HepG2 (cell line): ENCODE data around the gene TRAF3. TPM values are rescaled to one million over a fixed set of nuclear protein-coding genes. Genes with fewer than 3 reads are reported as not detected.

Experiments
- ASH2L ChIP-seq: fragments of 300-600, 200-600 bp; sonication (generic); IDR thresholded peaks from 2 replicates; pipeline ENCODE4 v1.7.0; 2017; ENCODE audit warnings: low read depth, mild to moderate bottlenecking, moderate library complexity, mixed read lengths, low read length; ENCODE audit not compliant: insufficient read length
- HDAC2 ChIP-seq: sonication (generic); formaldehyde crosslinking; IDR thresholded peaks from 2 replicates; pipeline ENCODE4 v1.4.0; 2020; ENCODE audit warnings: missing genetic modification reagents
- NFIC ChIP-seq: IDR thresholded peaks from 2 replicates; pipeline ENCODE4 v1.6.1; 2012; ENCODE audit warnings: mild to moderate bottlenecking, low read length, inconsistent platforms
- SP5 ChIP-seq: IDR thresholded peaks from 2 replicates; pipeline ENCODE4 v1.6.1; 2016; ENCODE audit warnings: low read depth, borderline replicate concordance
- STAG1 ChIP-seq: sonication (generic); formaldehyde crosslinking; IDR thresholded peaks from 2 replicates; pipeline ENCODE4 v1.4.0; 2020; ENCODE audit warnings: missing genetic modification reagents
- SYNCRIP ChIP-seq: fragments of 200-400 bp; formaldehyde crosslinking; IDR thresholded peaks from 2 replicates; pipeline ENCODE4 v1.6.1; 2018; ENCODE audit warnings: mild to moderate bottlenecking, low read depth, low read length; ENCODE audit not compliant: insufficient read depth
- ZMYM3 ChIP-seq: sonication (generic); formaldehyde crosslinking; IDR thresholded peaks from 2 replicates; pipeline ENCODE4 v1.5.1; 2020; ENCODE audit warnings: mild to moderate bottlenecking, missing genetic modification reagents
- ZNF354B ChIP-seq: sonication (generic); formaldehyde crosslinking; IDR thresholded peaks from 2 replicates; pipeline ENCODE4 v1.8.0; 2022; ENCODE audit warnings: mild to moderate bottlenecking, missing genetic modification reagents
- ZNF382 ChIP-seq: sonication (generic); formaldehyde crosslinking; IDR thresholded peaks from 2 replicates; pipeline ENCODE4 v1.5.0; 2020; ENCODE audit warnings: missing genetic modification reagents, mild to moderate bottlenecking, borderline replicate concordance
- ZNF441 ChIP-seq: sonication (generic); formaldehyde crosslinking; IDR thresholded peaks from 2 replicates; pipeline ENCODE4 v1.7.0; 2021; ENCODE audit warnings: missing genetic modification reagents, borderline replicate concordance
- ZNF510 ChIP-seq: sonication (generic); formaldehyde crosslinking; IDR thresholded peaks from 2 replicates; pipeline ENCODE4 v1.4.0; 2020; ENCODE audit warnings: low read depth, mild to moderate bottlenecking, missing genetic modification reagents
- ZNF550 ChIP-seq: sonication (generic); formaldehyde crosslinking; IDR thresholded peaks from 2 replicates; pipeline ENCODE4 v1.4.0; 2020; ENCODE audit warnings: mild to moderate bottlenecking, missing genetic modification reagents, borderline replicate concordance
- ZNF773 ChIP-seq: sonication (generic); formaldehyde crosslinking; IDR thresholded peaks from 2 replicates; pipeline ENCODE4 v1.4.0; 2020; ENCODE audit warnings: missing genetic modification reagents, borderline replicate concordance
- ZNF792 ChIP-seq: IDR thresholded peaks from 2 replicates; pipeline ENCODE4 v1.6.1; 2016
- polyA plus RNA-seq, 8 experiments: library from polyadenylated mRNA; depleted of rRNA in 3 of 8; stranded (reverse) in 7 of 8; unstranded in 1 of 8; fragments of >200 nt; fragmentation: Illumina TruSeq in 4 of 8; extraction: Trizol in 4 of 8; gene quantifications; 2 replicates each; pipeline versions ENCODE4 v1.2.1 to v1.2.3, GENCODE V29; 2011 to 2016; ENCODE audit warnings: low read depth in 4 of 8, missing spikeins in 1 of 8, mixed read lengths in 1 of 8; ENCODE audit not compliant: insufficient read depth in 1 of 8
- total RNA-seq, 5 experiments: library from RNA; depleted of rRNA; stranded (reverse); fragments of >200 nt; fragmentation: Illumina TruSeq; extraction: Trizol; gene quantifications; 2 replicates each; pipeline ENCODE4 v1.2.3, GENCODE V29; 2016; ENCODE audit warnings: low read depth in 1 of 5
- TF ChIP-seq, protein P1 (sequence below): sonication (generic); formaldehyde crosslinking; IDR thresholded peaks from 2 replicates; pipeline ENCODE4 v1.4.0; 2020; ENCODE audit warnings: low read depth, mild to moderate bottlenecking, missing genetic modification reagents
- TF ChIP-seq, protein P2 (sequence below): IDR thresholded peaks from 2 replicates; pipeline ENCODE4 v1.6.1; 2016; ENCODE audit warnings: low read depth, missing genetic modification reagents, missing compliant biosample characterization
- TF ChIP-seq, protein P3 (sequence below): sonication (generic); formaldehyde crosslinking; conservative IDR thresholded peaks from 2 replicates; pipeline ENCODE4 v1.4.0; 2020; ENCODE audit warnings: missing genetic modification reagents
- TF ChIP-seq, protein P4 (sequence below): sonication (generic); formaldehyde crosslinking; IDR thresholded peaks from 2 replicates; pipeline ENCODE4 v1.4.0; 2020; ENCODE audit warnings: missing genetic modification reagents
- TF ChIP-seq, protein P5 (sequence below): sonication (generic); formaldehyde crosslinking; IDR thresholded peaks from 2 replicates; pipeline ENCODE4 v1.5.1; 2020; ENCODE audit warnings: missing genetic modification reagents, mild to moderate bottlenecking, borderline replicate concordance

TRAF3 gene
- total and polyA plus RNA-seq, 2 of the 13 experiments (the other 11 are each of a cell fraction or from before 2014, with no cell fraction given): 6.9 to 12.2 TPM

DNA sequence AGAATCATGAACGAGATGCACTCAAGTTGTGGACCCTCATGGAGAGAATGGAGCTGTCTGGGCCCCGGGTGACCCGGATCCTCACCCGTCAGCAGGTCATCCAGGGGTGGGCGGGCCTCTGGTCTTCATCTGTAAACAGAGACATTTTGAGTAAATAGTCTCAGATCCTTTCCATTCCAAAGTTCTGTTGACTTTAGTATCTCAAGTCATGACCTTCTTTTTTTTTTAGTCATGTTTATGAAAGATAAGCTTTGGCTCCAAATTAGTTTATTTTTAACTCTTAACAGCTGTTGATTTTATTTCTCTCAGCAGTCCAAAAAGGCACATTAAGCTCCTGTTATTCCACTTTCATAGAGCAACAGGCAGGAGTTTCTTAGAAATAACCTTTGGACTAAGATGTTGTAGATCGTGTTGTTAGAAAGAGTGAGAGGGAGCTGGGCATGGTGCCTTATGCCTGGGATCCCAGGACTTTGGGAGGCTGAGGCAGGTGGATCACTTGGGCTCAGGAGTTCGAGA lies 96.4 kb downstream of the TRAF3 start (continued):
- TF ChIP-seq, protein P1, sequence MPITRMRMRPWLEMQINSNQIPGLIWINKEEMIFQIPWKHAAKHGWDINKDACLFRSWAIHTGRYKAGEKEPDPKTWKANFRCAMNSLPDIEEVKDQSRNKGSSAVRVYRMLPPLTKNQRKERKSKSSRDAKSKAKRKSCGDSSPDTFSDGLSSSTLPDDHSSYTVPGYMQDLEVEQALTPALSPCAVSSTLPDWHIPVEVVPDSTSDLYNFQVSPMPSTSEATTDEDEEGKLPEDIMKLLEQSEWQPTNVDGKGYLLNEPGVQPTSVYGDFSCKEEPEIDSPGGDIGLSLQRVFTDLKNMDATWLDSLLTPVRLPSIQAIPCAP (CRISPR knock-in tag): no peak
- TF ChIP-seq, protein P2, sequence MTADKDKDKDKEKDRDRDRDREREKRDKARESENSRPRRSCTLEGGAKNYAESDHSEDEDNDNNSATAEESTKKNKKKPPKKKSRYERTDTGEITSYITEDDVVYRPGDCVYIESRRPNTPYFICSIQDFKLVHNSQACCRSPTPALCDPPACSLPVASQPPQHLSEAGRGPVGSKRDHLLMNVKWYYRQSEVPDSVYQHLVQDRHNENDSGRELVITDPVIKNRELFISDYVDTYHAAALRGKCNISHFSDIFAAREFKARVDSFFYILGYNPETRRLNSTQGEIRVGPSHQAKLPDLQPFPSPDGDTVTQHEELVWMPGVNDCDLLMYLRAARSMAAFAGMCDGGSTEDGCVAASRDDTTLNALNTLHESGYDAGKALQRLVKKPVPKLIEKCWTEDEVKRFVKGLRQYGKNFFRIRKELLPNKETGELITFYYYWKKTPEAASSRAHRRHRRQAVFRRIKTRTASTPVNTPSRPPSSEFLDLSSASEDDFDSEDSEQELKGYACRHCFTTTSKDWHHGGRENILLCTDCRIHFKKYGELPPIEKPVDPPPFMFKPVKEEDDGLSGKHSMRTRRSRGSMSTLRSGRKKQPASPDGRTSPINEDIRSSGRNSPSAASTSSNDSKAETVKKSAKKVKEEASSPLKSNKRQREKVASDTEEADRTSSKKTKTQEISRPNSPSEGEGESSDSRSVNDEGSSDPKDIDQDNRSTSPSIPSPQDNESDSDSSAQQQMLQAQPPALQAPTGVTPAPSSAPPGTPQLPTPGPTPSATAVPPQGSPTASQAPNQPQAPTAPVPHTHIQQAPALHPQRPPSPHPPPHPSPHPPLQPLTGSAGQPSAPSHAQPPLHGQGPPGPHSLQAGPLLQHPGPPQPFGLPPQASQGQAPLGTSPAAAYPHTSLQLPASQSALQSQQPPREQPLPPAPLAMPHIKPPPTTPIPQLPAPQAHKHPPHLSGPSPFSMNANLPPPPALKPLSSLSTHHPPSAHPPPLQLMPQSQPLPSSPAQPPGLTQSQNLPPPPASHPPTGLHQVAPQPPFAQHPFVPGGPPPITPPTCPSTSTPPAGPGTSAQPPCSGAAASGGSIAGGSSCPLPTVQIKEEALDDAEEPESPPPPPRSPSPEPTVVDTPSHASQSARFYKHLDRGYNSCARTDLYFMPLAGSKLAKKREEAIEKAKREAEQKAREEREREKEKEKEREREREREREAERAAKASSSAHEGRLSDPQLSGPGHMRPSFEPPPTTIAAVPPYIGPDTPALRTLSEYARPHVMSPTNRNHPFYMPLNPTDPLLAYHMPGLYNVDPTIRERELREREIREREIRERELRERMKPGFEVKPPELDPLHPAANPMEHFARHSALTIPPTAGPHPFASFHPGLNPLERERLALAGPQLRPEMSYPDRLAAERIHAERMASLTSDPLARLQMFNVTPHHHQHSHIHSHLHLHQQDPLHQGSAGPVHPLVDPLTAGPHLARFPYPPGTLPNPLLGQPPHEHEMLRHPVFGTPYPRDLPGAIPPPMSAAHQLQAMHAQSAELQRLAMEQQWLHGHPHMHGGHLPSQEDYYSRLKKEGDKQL: peak; percentile 96
- TF ChIP-seq SYNCRIP: no peak
- TF ChIP-seq, protein P3, sequence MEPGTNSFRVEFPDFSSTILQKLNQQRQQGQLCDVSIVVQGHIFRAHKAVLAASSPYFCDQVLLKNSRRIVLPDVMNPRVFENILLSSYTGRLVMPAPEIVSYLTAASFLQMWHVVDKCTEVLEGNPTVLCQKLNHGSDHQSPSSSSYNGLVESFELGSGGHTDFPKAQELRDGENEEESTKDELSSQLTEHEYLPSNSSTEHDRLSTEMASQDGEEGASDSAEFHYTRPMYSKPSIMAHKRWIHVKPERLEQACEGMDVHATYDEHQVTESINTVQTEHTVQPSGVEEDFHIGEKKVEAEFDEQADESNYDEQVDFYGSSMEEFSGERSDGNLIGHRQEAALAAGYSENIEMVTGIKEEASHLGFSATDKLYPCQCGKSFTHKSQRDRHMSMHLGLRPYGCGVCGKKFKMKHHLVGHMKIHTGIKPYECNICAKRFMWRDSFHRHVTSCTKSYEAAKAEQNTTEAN (CRISPR knock-in tag): peak; percentile 75; the same call in 1 of the 2 replicates
- no peak for TF ChIP-seq ZNF510 (CRISPR knock-in tag)
- TF ChIP-seq, protein P4, sequence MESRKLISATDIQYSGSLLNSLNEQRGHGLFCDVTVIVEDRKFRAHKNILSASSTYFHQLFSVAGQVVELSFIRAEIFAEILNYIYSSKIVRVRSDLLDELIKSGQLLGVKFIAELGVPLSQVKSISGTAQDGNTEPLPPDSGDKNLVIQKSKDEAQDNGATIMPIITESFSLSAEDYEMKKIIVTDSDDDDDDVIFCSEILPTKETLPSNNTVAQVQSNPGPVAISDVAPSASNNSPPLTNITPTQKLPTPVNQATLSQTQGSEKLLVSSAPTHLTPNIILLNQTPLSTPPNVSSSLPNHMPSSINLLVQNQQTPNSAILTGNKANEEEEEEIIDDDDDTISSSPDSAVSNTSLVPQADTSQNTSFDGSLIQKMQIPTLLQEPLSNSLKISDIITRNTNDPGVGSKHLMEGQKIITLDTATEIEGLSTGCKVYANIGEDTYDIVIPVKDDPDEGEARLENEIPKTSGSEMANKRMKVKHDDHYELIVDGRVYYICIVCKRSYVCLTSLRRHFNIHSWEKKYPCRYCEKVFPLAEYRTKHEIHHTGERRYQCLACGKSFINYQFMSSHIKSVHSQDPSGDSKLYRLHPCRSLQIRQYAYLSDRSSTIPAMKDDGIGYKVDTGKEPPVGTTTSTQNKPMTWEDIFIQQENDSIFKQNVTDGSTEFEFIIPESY (CRISPR knock-in tag): no peak
- TF ChIP-seq ZNF441 (CRISPR knock-in tag): no peak
- no peak for TF ChIP-seq ZNF773 (CRISPR knock-in tag)
- no peak; the same call in 1 of the 2 replicates for TF ChIP-seq ZMYM3
- TF ChIP-seq STAG1 (CRISPR knock-in tag): no peak
- TF ChIP-seq, protein P5, sequence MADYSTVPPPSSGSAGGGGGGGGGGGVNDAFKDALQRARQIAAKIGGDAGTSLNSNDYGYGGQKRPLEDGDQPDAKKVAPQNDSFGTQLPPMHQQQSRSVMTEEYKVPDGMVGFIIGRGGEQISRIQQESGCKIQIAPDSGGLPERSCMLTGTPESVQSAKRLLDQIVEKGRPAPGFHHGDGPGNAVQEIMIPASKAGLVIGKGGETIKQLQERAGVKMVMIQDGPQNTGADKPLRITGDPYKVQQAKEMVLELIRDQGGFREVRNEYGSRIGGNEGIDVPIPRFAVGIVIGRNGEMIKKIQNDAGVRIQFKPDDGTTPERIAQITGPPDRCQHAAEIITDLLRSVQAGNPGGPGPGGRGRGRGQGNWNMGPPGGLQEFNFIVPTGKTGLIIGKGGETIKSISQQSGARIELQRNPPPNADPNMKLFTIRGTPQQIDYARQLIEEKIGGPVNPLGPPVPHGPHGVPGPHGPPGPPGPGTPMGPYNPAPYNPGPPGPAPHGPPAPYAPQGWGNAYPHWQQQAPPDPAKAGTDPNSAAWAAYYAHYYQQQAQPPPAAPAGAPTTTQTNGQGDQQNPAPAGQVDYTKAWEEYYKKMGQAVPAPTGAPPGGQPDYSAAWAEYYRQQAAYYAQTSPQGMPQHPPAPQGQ (CRISPR knock-in tag): no peak
- no peak for TF ChIP-seq ZNF382
- TF ChIP-seq ZNF792 (CRISPR knock-in tag): no peak
- peak; percentile 78 for TF ChIP-seq ASH2L
- TF ChIP-seq ZNF550 (CRISPR knock-in tag): no peak
- peak; percentile 100 for TF ChIP-seq SP5
- peak; percentile 94 for TF ChIP-seq NFIC
- no peak for TF ChIP-seq ZNF354B
- TF ChIP-seq HDAC2 (CRISPR knock-in tag): peak; percentile 90
